H1 (cell line): ENCODE measurements around the gene RIN1. TPM values are rescaled to one million over a fixed set of nuclear protein-coding genes. Genes with fewer than 3 reads are reported as not detected.

Experiments
- CBX5 ChIP-seq: fragments of 300-800, 300-1000 bp; sonication (generic); IDR thresholded peaks from 2 replicates; pipeline ENCODE4 v1.7.1; 2016; ENCODE audit warnings: antibody characterized with exemption, low read length, low read depth
- CTCF ChIP-seq, 3 experiments: IDR thresholded peaks; 1 replicate in 2 of 3; 2 replicates in 1 of 3; pipeline versions ENCODE4 v1.5.1 to v1.6.1; 2011; ENCODE audit warnings: low read length in 3 of 3, mild to moderate bottlenecking in 3 of 3, inconsistent platforms in 2 of 3, low read depth in 1 of 3, moderate library complexity in 1 of 3; ENCODE audit not compliant: insufficient read depth in 1 of 3; ENCODE audit errors: control extremely low read depth in 1 of 3
- EGR1 ChIP-seq: IDR thresholded peaks from 2 replicates; pipeline ENCODE4 v1.6.1; 2011; ENCODE audit warnings: low read depth, low read length, borderline replicate concordance
- HDAC2 ChIP-seq, 2 experiments: fragments of 300-600 bp in 1 of 2; sonication (generic) in 1 of 2; IDR thresholded peaks; 2 replicates each; pipeline ENCODE4 v1.6.1; 2011 to 2012; ENCODE audit warnings: low read depth in 2 of 2, low read length in 2 of 2, mild to moderate bottlenecking in 2 of 2, moderate library complexity in 2 of 2, borderline replicate concordance in 1 of 2, inconsistent platforms in 1 of 2
- KDM1A ChIP-seq: fragments of 200-600, 300-600 bp; sonication (generic); IDR thresholded peaks from 2 replicates; pipeline ENCODE4 v1.7.1; 2016; ENCODE audit warnings: mild to moderate bottlenecking, low read length, borderline replicate concordance
- RAD21 ChIP-seq, 2 experiments: IDR thresholded peaks in 1 of 2; conservative IDR thresholded peaks in 1 of 2; 2 replicates each; pipeline ENCODE4 v1.6.1; 2011; ENCODE audit warnings: low read depth in 2 of 2, low read length in 2 of 2, improper control_type of control experiment in 1 of 2, inconsistent platforms in 1 of 2, mild to moderate bottlenecking in 1 of 2, moderate library complexity in 1 of 2
- polyA plus RNA-seq, 7 experiments: library from polyadenylated mRNA; depleted of rRNA in 3 of 7; stranded (reverse) in 5 of 7; unstranded in 2 of 7; fragments of >200 nt in 5 of 7; fragments of 200-250 nt in 2 of 7; gene quantifications; 1 replicate in 5 of 7; 2 replicates in 1 of 7; 4 replicates in 1 of 7; pipeline versions ENCODE4 v1.2.1 to v1.2.3, GENCODE V29; 2011 to 2013; ENCODE audit warnings: missing spikeins in 2 of 7, mixed read lengths in 2 of 7
- total RNA-seq: library from RNA; stranded (reverse); fragmentation: NEBNext Ultra II Directional; extraction: Animal tissue kit (Norgen Biotek cat#: 25700); gene quantifications from 2 replicates; pipeline ENCODE4 v1.2.1, GENCODE V29; 2021

The RIN1 gene
- total and polyA plus RNA-seq, 2 of the 8 experiments (the other 6 are each of a cell fraction or from before 2014, with no cell fraction given) = 2.5 to 5.4 TPM

DNA sequence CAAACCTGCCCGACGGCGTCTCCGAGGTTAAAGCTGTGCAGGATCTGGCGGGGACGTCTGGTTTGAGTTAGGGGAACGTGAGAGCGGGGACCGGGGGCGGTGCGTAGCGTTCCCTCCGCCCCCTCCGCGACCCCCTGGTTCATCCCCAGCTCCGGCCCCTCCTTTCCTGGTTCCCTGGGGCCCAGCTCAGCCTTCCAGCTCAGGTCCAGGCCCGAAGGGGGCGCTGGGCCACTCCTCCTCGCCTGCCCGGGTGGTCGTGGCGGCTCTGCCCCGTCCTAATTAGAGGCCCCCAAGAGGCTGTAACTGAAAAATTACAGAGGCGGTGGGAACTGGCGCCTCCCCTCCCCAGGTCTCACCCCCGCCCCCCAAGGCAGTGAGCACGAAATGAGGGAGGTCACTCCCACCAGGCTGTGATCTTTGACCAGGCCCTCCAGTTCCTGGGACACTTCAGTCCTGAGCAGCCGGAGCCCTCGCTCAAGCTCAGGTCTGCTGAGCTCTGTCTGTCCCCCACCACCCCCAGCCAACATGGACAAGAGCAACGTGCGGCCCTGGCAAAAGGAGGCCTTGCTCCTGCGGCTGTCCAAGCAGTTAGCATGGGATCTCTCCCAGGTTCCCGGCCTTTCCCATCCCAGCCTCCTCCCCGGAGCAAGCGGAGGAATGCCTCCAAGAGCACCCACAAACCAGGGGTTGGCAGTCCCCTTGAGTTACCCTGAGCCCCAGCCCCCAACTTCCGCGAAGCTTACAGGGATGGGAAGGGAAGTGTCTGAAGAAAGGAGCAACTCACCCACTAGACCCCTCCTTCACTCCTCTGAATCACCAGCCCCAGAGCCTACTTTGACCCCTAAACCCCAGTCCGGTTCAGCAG is 22.7 kb downstream of the RIN1 start (continued):
- TF ChIP-seq CTCF (IDR thresholded peaks at IDR 0.05; ENCODE audit: control extremely low read depth in 1 of 3, insufficient read depth in 1 of 3, low read depth in 1 of 3, low read length in 3 of 3) = peak in 2 of 3 experiments; percentile 48 to 62; a peak in 3 of 4 replicates
- TF ChIP-seq HDAC2 (IDR thresholded peaks at IDR 0.05; ENCODE audit: borderline replicate concordance in 1 of 2, low read depth in 2 of 2, low read length in 2 of 2) = 0 out of 4 replicates have a peak, but pooled peaks of 1 of the 2 experiments have one; percentile 20
- no peak for TF ChIP-seq CBX5
- TF ChIP-seq EGR1 = no peak
- 0 out of 2 replicates have a peak, but pooled peaks have one; percentile 84 for TF ChIP-seq KDM1A
- TF ChIP-seq RAD21 (IDR thresholded peaks at IDR 0.05 in 1 of 2, conservative IDR thresholded peaks at IDR 0.05 in 1 of 2; ENCODE audit: low read depth in 2 of 2, low read length in 2 of 2) = peak; percentile 18 to 43; a peak in 3 of 4 replicates
